GM06990 (cell line): ENCODE measurements around the gene FMO2.
"Not testable (repeated sequence)": the region's sequence is repeated elsewhere in the genome, so short reads cannot be mapped to it uniquely, and the experiment has no call there.

Experiments
- DNase-seq: peaks from one replicate; pipeline ENCODE4 v3.0.0-alpha.2; 2011; ENCODE audit not compliant: insufficient read length; ENCODE audit errors: extremely low read depth
- H3K27me3 ChIP-seq: replicated peaks from 2 replicates; pipeline ENCODE4 v1.6.0; 2011; ENCODE audit warnings: low read length; ENCODE audit not compliant: control insufficient read depth, insufficient read depth
- H3K36me3 ChIP-seq: 2 replicates; pipeline ENCODE4 v1.5.1; 2011; ENCODE audit warnings: low read length; ENCODE audit not compliant: control insufficient read depth, insufficient read depth
- H3K4me3 ChIP-seq: replicated peaks from 2 replicates; pipeline ENCODE4 v1.5.1; 2011; ENCODE audit warnings: low read depth, mild to moderate bottlenecking, control low read depth, low read length
- TF ChIP-seq, protein P1 (sequence below): IDR thresholded peaks from 2 replicates; pipeline ENCODE4 v1.5.1; 2011; ENCODE audit warnings: low read length, control low read depth, mild to moderate bottlenecking, inconsistent platforms; ENCODE audit not compliant: insufficient read depth, poor library complexity, severe bottlenecking

Gene FMO2

DNA sequence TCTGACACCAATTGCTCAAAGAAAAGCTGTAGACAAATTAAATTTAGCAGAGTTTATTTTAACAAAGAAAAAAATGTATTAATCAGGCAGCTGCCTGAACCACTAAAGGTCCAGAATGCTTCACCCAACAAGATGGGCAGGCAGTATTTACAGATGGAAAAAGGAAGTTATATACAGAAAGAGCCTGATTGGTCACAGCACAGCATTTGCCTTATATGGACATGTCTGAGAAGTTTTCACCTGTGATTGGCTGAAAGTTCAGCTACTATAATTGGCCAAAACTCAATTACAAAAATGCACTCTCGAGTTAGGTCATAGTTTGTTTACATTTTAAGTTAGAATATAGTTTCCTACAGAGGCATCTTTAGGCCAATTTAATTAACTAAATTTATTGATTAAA, 48.1 kb downstream of the FMO2 start:
- Histone ChIP-seq H3K36me3 (no peaks in the 10 kb centered on the region), H3K4me3 (no peak overlapping the region), H3K27me3 (no peaks in the 10 kb centered on the region)
- TF ChIP-seq, protein P1, sequence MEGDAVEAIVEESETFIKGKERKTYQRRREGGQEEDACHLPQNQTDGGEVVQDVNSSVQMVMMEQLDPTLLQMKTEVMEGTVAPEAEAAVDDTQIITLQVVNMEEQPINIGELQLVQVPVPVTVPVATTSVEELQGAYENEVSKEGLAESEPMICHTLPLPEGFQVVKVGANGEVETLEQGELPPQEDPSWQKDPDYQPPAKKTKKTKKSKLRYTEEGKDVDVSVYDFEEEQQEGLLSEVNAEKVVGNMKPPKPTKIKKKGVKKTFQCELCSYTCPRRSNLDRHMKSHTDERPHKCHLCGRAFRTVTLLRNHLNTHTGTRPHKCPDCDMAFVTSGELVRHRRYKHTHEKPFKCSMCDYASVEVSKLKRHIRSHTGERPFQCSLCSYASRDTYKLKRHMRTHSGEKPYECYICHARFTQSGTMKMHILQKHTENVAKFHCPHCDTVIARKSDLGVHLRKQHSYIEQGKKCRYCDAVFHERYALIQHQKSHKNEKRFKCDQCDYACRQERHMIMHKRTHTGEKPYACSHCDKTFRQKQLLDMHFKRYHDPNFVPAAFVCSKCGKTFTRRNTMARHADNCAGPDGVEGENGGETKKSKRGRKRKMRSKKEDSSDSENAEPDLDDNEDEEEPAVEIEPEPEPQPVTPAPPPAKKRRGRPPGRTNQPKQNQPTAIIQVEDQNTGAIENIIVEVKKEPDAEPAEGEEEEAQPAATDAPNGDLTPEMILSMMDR: no peak
- no peak for DNase-seq

DNA sequence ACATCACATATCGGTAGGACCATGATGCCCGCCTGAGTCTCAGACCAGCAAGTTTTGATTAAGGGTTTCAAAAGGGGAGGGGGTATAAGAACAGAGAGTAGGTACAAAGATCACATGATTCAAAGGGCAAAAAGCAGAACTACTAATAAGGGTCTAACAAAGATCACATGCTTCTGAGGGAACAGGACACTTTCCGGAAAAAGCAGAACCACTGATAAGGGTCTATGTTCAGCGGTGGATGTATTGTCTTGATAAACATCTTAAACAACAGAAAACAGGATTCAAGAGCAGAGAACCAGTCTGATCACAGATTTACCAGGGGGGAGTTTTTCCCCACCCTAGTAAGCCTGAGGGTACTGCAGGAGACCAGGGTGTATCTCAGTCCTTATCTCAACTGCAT, 51.1 kb downstream of the FMO2 start:
- H3K4me3 ChIP-seq, DNase-seq, H3K36me3 ChIP-seq, H3K27me3 ChIP-seq: not testable (repeated sequence)

DNA sequence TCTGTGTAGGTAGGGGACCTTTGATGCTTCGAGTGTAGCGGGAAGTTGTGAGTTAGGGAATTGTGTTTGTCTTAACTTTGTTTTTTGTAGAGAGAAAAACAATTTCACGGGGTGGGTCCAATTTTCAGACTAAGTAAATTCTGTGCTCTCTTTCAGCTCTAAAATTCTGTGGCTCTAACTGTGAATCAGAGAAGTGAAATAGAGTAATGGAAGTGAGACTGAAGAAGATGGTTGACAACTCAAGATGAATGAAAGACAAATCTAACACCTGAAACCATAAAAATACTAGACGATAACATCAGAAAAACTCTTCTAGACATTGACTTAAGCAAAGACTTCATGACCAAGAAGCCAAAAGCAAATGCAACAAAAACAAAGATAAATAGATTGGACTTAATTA, 58.8 kb downstream of the FMO2 start:
- Histone ChIP-seq H3K36me3 (no peaks in the 10 kb centered on the region), H3K27me3 (no peaks in the 10 kb centered on the region), H3K4me3 (no peak overlapping the region)
- no peak for DNase-seq
- TF ChIP-seq, protein P1: no peak

DNA sequence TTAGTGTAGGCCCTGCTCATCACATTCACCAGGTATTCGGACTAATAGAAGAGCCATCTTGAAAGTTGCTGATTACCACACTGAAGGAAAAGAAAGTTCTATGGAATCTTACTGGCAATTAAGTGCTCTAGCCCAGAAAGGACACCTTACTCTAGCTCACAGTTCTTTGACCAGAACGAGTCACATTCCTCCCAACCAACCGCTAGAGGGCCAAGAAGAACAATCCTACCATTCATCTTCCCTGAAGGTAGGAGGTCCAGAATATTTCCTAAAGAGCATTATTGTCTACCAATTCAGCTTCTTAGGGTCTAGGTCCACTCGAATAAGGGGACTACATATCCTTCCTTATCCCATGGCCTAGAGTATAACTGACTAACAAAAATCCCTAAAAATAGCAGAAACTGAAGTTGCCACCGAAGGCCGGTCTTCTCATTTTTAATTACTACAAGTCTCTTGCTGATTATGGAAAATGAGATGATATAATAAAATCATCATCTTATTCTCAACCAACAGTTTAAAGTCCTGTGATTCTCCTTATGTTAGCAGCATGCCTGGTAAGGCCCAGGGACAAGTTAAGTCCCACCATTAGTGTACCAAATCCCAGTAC, 60.5 kb downstream of the FMO2 start:
- no peaks in the 10 kb centered on the region for H3K27me3 ChIP-seq
- no peak for DNase-seq
- TF ChIP-seq, protein P1: peak; percentile 88

DNA sequence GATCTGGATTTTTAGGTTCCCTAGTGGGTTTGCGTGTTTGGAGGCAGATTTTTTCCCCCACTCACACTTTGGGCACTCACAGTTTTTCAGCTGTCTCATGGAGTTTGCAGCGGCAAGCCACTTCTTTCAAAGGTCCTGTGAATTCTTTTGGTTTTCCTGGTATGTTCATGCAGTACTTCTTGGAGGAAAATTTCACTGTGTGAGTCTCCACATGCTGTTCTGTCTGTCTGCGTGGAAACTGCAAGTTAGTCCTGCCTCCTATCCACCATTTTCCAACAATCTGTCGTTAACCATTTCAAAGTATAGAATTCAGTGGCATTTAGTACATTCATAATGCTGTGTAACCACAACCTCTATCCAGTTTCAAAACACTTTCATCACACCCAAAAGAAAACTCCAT, 62.4 kb downstream of the FMO2 start:
- no peaks in the 10 kb centered on the region for H3K36me3 ChIP-seq
- H3K27me3 ChIP-seq: no peaks in the 10 kb centered on the region
- TF ChIP-seq, protein P1: no peak
- no peak overlapping the region for H3K4me3 ChIP-seq
- DNase-seq: no peak

More for the DNA sequence above, 60.5 kb downstream of the FMO2 start:
- Histone ChIP-seq H3K36me3 (no peaks in the 10 kb centered on the region), H3K4me3 (no peak overlapping the region)

DNA sequence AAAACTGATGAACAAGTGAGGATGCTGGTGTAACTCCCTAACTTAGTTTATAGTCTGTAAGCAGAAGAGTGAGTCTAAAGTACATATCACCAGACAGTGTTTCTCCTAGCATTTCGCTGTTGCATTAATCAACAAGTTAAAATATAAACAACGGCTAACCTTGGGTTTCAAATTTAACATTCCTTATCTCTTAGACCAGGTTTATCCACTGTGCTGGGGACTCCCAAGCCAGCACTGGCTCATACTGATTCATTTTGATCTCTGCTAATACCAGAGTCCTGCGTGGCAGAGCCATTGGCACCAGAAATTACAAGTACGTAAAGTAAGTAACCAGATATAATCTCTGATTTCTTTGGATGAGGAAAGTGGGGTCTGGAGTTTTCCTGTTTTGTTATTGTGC, 63.2 kb downstream of the FMO2 start, which contains the start of gene FMO1:
FMO1 (plus strand) TSS at position 193 of the 400 bp plus-strand sequence. CDS start 9,594 bp downstream, outside the sequence.
- H3K27me3 ChIP-seq: no peaks in the 10 kb centered on the region
- TF ChIP-seq, protein P1: no peak
- no peak for DNase-seq

More for the DNA sequence above, 63.2 kb downstream of the FMO2 start, which contains the start of gene FMO1:
- Histone ChIP-seq H3K4me3 (no peak within 1 kb of the TSS), H3K36me3 (no peaks in the 10 kb centered on the region)
